Right atrium auricular region (tissue), 2 donors: Measurements from ENCODE around the gene CARMIL1. TPM values are rescaled to one million over a fixed set of nuclear protein-coding genes. Genes with fewer than 3 reads are reported as not detected.

Experiments used
- DNase-seq: peaks from one replicate; pipeline ENCODE4 v3.0.0-alpha.2; 2019; ENCODE audit warnings: low spot score
- H3K27ac ChIP-seq, 2 donors: fragments of 200-600 bp; sonication (generic); 1 replicate in 1 of 2; 2 replicates in 1 of 2; pipeline ENCODE4 v1.5.1; 2016 to 2019
- H3K27me3 ChIP-seq, 2 donors: fragments of 200-600 bp; sonication (generic); one replicate each; pipeline versions ENCODE4 v1.5.1 to v1.6.0; 2017 to 2019
- H3K36me3 ChIP-seq: fragments of 200-600 bp; sonication (generic); one replicate; pipeline ENCODE4 v1.5.1; 2016
- H3K4me1 ChIP-seq, 2 donors: fragments of 200-600 bp; sonication (generic); one replicate each; pipeline versions ENCODE4 v1.5.1 to v1.6.0; 2017 to 2019
- H3K4me3 ChIP-seq, 2 donors: fragments of 200-600 bp; sonication (generic); 1 replicate in 1 of 2; 2 replicates in 1 of 2; pipeline ENCODE4 v1.5.1; 2017 to 2019; ENCODE audit warnings: mild to moderate bottlenecking in 1 of 2, moderate library complexity in 1 of 2
- H3K9me3 ChIP-seq, 2 donors: fragments of 200-600 bp; sonication (generic); one replicate each; pipeline ENCODE4 v1.5.1; 2019
- CTCF ChIP-seq, 2 donors: fragments of 200-600 bp; sonication (generic); IDR thresholded peaks; one replicate each; pipeline ENCODE4 v1.5.1; 2019; ENCODE audit warnings: antibody characterized with exemption in 2 of 2
- total RNA-seq, 2 donors: library from RNA; depleted of rRNA; stranded (reverse); fragments of >200 nt; gene quantifications; one replicate each; pipeline ENCODE4 v1.1.0, GENCODE V29; 2016

Gene CARMIL1
- total RNA-seq, 2 donors from 2014 or later: 7.9 to 29.4 TPM

- Histone ChIP-seq H3K4me3 (no peak overlapping the region), H3K4me1 (peaks cover 0 to 26% of the 10 kb centered on the region in 2 donors), H3K27me3 (no peaks in the 10 kb centered on the region), H3K27ac (peak overlapping the region in 1 of 2 donors; percentile 71), H3K36me3 (no peaks in the 10 kb centered on the region), H3K9me3 (no peaks in the 10 kb centered on the region)
- TF ChIP-seq CTCF (IDR thresholded peaks at IDR 0.05): no peak
- no peak for DNase-seq
These were observed 32.2 kb downstream of the CARMIL1 start for GRCh38 chr6:25311331-25311840.

- peak overlapping the region in 1 of 2 donors; percentile 71 for H3K27ac ChIP-seq
- H3K36me3 ChIP-seq: no peaks in the 10 kb centered on the region
- no peaks in the 10 kb centered on the region for H3K27me3 ChIP-seq
- TF ChIP-seq CTCF (IDR thresholded peaks at IDR 0.05): no peak
- H3K9me3 ChIP-seq: no peaks in the 10 kb centered on the region
- DNase-seq: no peak
- no peak overlapping the region for H3K4me3 ChIP-seq
- H3K4me1 ChIP-seq: peaks cover 0 to 29% of the 10 kb centered on the region in 2 donors
These were observed 33.0 kb downstream of the CARMIL1 start for GRCh38 chr6:25312034-25312620.

GRCh38 chr6:25312703-25313102, 33.5 kb downstream of the CARMIL1 start:
- Histone ChIP-seq H3K4me3 (no peak overlapping the region), H3K36me3 (no peaks in the 10 kb centered on the region), H3K27ac (peak overlapping the region in 1 of 2 donors; percentile 71), H3K9me3 (no peaks in the 10 kb centered on the region), H3K4me1 (peaks cover 0 to 29% of the 10 kb centered on the region in 2 donors), H3K27me3 (no peaks in the 10 kb centered on the region)
- DNase-seq: no peak
- TF ChIP-seq CTCF (IDR thresholded peaks at IDR 0.05): no peak

- DNase-seq: no peak
- Histone ChIP-seq H3K27ac (no peak overlapping the region), H3K36me3 (no peaks in the 10 kb centered on the region), H3K9me3 (no peaks in the 10 kb centered on the region), H3K4me1 (peaks cover 0 to 29% of the 10 kb centered on the region in 2 donors), H3K4me3 (no peak overlapping the region), H3K27me3 (no peaks in the 10 kb centered on the region)
- no peak for TF ChIP-seq CTCF (IDR thresholded peaks at IDR 0.05)
These were observed 35.5 kb downstream of the CARMIL1 start for GRCh38 chr6:25314509-25315175.

- H3K4me1 ChIP-seq: peaks cover 0 to 29% of the 10 kb centered on the region in 2 donors
- no peaks in the 10 kb centered on the region for H3K9me3 ChIP-seq
- no peaks in the 10 kb centered on the region for H3K27me3 ChIP-seq
- no peak overlapping the region for H3K27ac ChIP-seq
- TF ChIP-seq CTCF (IDR thresholded peaks at IDR 0.05): no peak
- no peak for DNase-seq
- no peaks in the 10 kb centered on the region for H3K36me3 ChIP-seq
- no peak overlapping the region for H3K4me3 ChIP-seq
These were observed 36.3 kb downstream of the CARMIL1 start for GRCh38 chr6:25315194-25316177.
